T-helper 1 cell treated with Interleukin-12 subunit alpha and Interleukin-12 subunit beta and Interleukin-4 antibody, amounts not matched to agents 30 μg/mL and 1 μg/mL, for 36 hours (primary cell): ENCODE data around the gene PHLDB2.

Source experiments
- H3K27ac Mint-ChIP-seq: one replicate; pipeline ENCODE4 v1.8.0; 2021; ENCODE audit warnings: mild to moderate bottlenecking, mixed read lengths
- H3K27me3 Mint-ChIP-seq: one replicate; pipeline ENCODE4 v1.8.0; 2021; ENCODE audit warnings: low read depth, mixed read lengths
- H3K36me3 Mint-ChIP-seq: one replicate; pipeline ENCODE4 v1.8.0; 2021; ENCODE audit warnings: low read depth, mixed read lengths
- H3K4me1 Mint-ChIP-seq: one replicate; pipeline ENCODE4 v1.8.0; 2021; ENCODE audit warnings: low read depth, mixed read lengths
- H3K4me3 Mint-ChIP-seq: one replicate; pipeline ENCODE4 v1.8.0; 2021; ENCODE audit warnings: mild to moderate bottlenecking, moderate library complexity, mixed read lengths
- H3K9me3 Mint-ChIP-seq: one replicate; pipeline ENCODE4 v1.8.0; 2021; ENCODE audit warnings: mixed read lengths

PHLDB2 gene

DNA sequence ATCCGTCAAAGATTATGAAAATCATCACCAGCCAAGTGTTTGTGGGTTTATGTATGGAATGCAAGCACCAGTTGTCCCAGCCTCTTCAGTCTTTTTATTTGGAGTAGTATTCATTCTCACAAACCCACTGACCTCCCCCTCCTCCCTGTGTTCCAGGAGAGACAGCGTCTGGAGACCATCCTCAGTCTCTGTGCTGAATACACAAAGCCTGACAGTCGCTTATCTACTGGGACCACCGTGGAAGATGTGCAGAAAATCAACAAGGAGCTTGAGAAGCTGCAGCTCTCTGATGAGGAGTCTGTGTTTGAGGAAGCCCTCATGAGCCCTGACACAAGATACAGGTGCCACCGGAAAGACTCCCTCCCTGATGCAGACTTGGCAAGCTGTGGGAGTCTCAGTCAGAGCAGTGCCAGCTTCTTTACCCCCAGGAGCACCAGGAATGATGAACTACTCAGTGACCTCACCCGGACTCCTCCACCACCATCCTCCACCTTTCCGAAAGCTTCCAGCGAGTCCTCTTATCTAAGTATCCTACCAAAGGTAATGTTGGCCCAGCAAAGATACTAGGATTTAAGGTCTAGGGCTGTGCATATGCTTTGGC lies 54.2 kb downstream of the PHLDB2 start:
- H3K36me3 Mint-ChIP-seq = no peaks in the 10 kb centered on the region
- no peaks in the 10 kb centered on the region for H3K4me1 Mint-ChIP-seq
- no peak overlapping the region for H3K4me3 Mint-ChIP-seq
- H3K27ac Mint-ChIP-seq = no peak overlapping the region
- H3K27me3 Mint-ChIP-seq = peaks cover 19% of the 10 kb centered on the region
- no peaks in the 10 kb centered on the region for H3K9me3 Mint-ChIP-seq

DNA sequence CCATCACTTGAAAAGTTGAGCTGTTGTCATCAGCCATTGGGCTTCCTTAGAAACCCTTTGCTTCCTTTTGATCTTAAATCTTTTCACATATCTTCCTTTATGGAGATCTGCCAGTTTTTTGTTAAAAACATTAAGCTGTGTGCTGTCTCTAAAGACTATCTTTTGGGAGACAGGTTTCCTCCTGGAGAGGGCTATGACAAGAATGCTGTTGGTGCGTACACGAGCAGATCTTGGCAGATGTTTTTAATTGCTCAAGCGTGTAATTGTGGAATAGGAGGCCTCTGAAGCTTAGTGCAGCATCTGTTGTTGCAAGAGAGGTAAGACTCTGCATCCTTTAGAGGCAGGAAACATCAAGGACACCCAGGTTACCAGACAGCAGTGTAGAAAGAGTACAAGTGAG lies 56.8 kb downstream of the PHLDB2 start:
- Mint-ChIP-seq H3K4me3 (no peak overlapping the region), H3K9me3 (no peaks in the 10 kb centered on the region), H3K27me3 (peaks cover 22% of the 10 kb centered on the region), H3K36me3 (no peaks in the 10 kb centered on the region), H3K4me1 (no peaks in the 10 kb centered on the region), H3K27ac (no peak overlapping the region)

DNA sequence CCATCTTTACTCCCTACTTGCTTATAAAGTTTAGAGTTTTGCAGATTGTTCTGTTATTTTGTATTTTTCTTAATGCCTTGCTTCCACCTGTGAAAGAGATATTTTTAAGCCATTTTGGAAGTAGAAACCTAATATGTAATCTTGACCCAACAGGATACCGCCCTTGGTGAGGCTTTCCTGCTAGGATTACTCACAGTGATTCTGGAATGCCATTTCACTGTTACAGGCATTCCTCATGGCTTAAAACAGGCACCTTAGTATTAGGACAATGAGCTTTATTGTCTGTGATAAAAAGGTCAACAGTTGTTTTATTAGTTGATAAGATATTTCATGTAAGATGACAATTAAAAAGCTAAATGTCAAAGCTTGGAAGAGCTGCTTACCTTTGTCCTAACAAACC lies 58.2 kb downstream of the PHLDB2 start:
- Mint-ChIP-seq H3K9me3 (no peaks in the 10 kb centered on the region), H3K27ac (no peak overlapping the region), H3K36me3 (no peaks in the 10 kb centered on the region), H3K4me1 (no peaks in the 10 kb centered on the region), H3K27me3 (peaks cover 13% of the 10 kb centered on the region), H3K4me3 (no peak overlapping the region)

DNA sequence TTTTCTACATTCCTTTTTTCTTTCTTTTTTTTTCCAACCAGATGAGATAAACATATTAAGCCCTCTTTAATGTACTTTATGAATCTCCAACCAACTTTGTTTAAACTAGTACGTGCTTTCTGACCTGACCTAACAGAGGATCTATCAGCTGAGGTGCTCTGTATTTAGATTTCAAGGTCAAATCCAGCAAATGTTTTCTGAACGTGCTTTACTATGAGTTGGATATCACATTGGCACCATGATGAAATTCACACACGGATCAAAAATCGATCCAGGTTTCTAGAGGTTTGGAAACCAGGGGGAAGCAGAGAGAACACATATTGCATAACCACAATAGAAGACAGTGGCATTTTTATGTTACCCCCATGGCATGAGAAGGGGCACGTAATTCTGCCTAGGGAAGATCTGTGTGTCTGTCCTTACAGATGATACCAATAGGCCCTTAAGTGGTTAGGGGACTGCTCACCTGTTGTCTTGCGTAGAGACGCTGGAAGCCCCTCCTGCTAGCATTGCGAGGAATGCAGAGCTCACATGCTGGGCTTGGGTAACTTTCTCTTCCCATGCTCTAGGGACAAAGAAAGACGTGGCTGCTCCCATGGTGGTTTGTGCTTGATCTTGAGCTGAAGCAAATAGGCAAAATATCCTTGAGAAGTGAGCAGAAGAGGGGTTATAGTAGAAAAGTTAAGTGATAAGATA lies 60.5 kb downstream of the PHLDB2 start:
- Mint-ChIP-seq H3K36me3 (no peaks in the 10 kb centered on the region), H3K4me1 (no peaks in the 10 kb centered on the region), H3K27ac (no peak overlapping the region), H3K27me3 (peaks cover 7% of the 10 kb centered on the region), H3K9me3 (no peaks in the 10 kb centered on the region), H3K4me3 (no peak overlapping the region)

DNA sequence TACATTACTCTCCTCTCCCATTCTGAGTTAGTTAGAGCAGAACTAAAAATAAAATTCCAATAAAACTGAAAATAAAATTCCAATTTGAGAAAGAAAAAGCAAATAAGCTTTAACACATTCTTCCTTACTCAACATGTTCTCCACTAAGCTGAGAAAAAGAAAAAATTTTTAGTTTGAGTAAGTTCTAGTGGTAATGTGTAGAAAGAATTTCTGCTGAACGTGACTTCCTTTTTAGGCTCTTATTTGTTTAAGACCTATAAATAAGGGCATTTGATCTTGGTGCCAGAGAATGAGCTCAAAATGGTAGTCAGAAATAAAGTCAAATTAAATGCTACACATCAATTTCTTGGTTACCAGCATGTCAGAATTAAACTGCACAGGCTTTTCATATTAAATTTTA lies 62.1 kb downstream of the PHLDB2 start:
- peaks cover 3% of the 10 kb centered on the region for H3K27me3 Mint-ChIP-seq
- H3K4me1 Mint-ChIP-seq = no peaks in the 10 kb centered on the region
- no peak overlapping the region for H3K27ac Mint-ChIP-seq
- H3K4me3 Mint-ChIP-seq = no peak overlapping the region
- no peaks in the 10 kb centered on the region for H3K9me3 Mint-ChIP-seq
- H3K36me3 Mint-ChIP-seq = no peaks in the 10 kb centered on the region

DNA sequence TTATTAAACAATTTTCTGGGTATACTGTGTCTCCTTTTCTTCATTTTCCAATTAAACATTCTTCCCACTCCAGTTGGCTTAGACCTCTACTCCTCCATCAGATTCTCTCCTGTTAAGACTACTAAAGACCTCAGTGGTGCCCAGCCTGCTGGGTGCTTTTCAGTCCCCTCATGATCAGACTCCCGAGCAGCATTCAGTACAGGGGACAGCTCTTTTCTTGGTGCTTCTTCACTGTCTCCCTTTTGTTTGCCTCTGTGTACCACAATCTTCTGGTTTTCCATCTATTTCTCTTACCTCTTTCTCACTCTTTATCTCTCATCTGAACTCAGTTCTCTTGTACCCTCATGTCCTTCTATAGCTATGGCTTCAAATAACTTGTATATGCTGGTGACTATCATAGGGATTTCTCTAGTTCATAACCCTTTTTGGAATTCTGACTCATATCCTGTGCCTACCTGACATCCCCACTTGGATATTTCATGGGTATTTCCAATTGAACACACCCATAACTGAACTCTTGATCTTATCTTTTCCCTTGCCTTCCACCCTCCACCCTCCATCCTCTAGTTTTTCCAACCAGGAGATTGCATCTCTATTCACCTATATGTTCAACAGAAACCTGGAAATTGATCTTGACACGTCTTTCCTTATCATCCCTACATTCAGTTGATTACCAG lies 64.2 kb downstream of the PHLDB2 start:
- H3K27me3 Mint-ChIP-seq = peaks cover 3% of the 10 kb centered on the region
- H3K4me3 Mint-ChIP-seq = no peak overlapping the region
- no peaks in the 10 kb centered on the region for H3K36me3 Mint-ChIP-seq
- H3K4me1 Mint-ChIP-seq = no peaks in the 10 kb centered on the region
- H3K27ac Mint-ChIP-seq = no peak overlapping the region
- H3K9me3 Mint-ChIP-seq = no peaks in the 10 kb centered on the region

DNA sequence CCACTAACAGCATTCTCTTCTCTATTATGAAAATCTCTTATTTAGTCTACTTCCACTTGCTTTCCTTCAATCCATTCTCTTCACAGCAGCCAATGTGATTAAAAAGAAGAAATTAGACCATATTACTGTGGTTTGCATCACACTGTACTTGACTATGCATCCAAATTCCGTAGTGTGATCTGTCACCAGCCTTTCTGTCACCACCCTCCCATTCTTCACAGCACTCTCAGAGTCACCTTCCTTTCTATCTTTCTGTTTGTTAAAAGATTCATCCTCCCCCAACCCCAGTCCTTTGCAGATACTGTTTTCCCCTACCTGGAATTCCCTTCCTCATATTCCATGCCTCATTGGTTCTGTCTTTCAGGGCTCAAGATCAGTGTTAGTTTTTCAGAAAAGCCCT lies 64.7 kb downstream of the PHLDB2 start:
- H3K4me3 Mint-ChIP-seq = no peak overlapping the region
- no peaks in the 10 kb centered on the region for H3K36me3 Mint-ChIP-seq
- peaks cover 3% of the 10 kb centered on the region for H3K27me3 Mint-ChIP-seq
- H3K4me1 Mint-ChIP-seq = no peaks in the 10 kb centered on the region
- H3K9me3 Mint-ChIP-seq = no peaks in the 10 kb centered on the region
- H3K27ac Mint-ChIP-seq = no peak overlapping the region

DNA sequence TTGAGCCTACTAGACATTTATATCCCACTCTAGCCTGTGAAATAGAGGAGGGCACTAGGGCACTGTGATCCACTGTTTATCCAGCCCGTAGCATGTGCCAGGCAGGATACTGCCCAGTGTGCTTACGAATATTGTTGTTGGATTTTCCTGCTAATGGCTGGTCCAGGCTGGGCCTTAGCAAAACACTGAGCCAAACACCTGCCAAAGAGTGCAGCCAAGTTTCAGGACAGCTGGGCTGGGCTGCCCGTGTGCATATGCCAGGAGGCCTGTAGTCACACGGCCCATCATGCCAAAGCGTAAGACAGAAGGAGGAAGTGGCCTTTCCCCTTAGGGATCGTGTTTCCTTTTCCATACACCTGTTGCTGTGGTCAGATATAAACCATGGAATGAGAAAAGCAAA lies 65.2 kb downstream of the PHLDB2 start:
- Mint-ChIP-seq H3K4me3 (no peak overlapping the region), H3K9me3 (no peaks in the 10 kb centered on the region), H3K4me1 (no peaks in the 10 kb centered on the region), H3K27me3 (peaks cover 3% of the 10 kb centered on the region), H3K27ac (no peak overlapping the region), H3K36me3 (no peaks in the 10 kb centered on the region)

DNA sequence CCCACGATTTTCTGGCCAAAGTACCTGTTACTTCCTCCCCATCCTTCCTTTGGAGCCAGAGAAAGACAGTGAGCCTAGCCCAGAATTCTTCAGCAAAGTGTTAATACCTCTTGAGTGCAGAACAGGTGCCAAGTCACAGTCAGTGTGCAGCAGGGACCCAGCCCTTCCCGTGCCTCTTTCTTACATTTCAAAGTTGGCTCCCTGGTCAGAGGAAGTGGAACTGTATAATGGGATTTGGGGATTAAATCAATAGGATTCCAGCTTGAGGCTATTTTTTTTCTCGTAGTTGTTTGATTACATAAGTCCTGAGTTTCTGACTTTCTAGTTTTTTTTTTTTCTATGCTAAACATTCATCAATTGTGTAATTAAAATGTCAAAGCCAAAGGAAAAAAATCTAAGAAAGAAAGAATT lies 67.2 kb downstream of the PHLDB2 start:
- H3K36me3 Mint-ChIP-seq = no peaks in the 10 kb centered on the region
- H3K27ac Mint-ChIP-seq = no peak overlapping the region
- peaks cover under 1% of the 10 kb centered on the region for H3K27me3 Mint-ChIP-seq
- no peaks in the 10 kb centered on the region for H3K9me3 Mint-ChIP-seq
- H3K4me3 Mint-ChIP-seq = no peak overlapping the region
- no peaks in the 10 kb centered on the region for H3K4me1 Mint-ChIP-seq

DNA sequence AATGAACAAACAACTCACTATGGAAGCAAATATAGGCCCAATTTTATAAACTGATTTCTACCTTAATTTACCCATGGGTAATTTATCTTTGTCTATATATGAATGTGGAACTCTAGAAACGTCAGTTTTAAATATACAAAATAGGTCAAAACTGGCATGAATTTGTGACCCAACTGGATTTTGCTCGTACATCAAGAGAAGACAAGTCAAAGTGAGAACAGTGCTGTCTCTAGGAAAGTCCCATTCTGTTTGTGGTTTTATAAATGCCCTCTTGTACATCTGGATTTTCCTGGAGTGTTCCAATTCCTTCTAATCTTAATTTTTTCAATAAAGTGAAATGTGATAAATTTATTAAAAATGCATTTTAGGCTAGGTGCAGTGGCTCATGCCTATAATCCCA lies 69.5 kb downstream of the PHLDB2 start:
- H3K27ac Mint-ChIP-seq = no peak overlapping the region
- no peaks in the 10 kb centered on the region for H3K4me1 Mint-ChIP-seq
- peaks cover 8% of the 10 kb centered on the region for H3K27me3 Mint-ChIP-seq

DNA sequence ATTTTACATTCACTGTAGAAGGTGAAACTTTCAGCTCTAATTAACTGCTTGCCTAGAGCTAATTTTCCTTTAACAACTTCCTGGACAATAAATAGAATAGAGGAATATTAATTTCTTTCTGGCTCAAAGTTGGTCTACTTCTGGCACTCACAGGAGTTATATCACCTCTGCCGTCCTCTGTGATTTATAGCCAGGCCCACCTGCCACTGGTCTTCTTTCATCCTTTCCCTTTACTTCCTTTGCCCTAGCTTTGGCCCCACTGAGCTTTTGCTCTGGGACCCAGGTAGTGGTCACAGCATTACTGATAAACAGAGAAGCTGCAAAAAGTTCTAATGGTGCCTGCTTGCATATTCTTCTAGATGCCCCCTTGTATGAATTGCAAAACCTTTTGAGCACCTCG lies 70.4 kb downstream of the PHLDB2 start:
- Mint-ChIP-seq H3K4me3 (no peak overlapping the region), H3K27me3 (peaks cover 8% of the 10 kb centered on the region), H3K27ac (no peak overlapping the region), H3K9me3 (no peaks in the 10 kb centered on the region), H3K4me1 (no peaks in the 10 kb centered on the region), H3K36me3 (no peaks in the 10 kb centered on the region)

More for the DNA sequence above, 69.5 kb downstream of the PHLDB2 start:
- Mint-ChIP-seq H3K4me3 (no peak overlapping the region), H3K36me3 (no peaks in the 10 kb centered on the region), H3K9me3 (no peaks in the 10 kb centered on the region)

DNA sequence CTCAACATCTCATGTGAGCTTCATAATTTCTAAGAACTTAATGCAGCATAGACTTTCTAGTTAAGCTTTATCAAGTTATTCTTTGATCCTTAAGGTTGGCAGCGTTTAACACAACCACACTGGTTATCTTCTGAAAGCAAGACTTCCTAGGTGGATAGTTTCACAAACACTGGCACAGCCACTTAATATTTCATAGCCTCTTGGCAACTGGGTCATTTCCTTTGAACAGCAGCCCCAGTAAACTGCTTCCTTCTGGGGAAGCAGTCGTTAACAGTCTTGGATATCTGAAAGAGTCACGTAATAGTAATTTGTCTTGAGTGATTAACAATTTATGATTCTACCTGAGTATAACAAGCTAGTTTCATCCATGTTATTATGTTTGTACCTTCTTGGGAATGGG lies 73.9 kb downstream of the PHLDB2 start:
- H3K36me3 Mint-ChIP-seq = no peaks in the 10 kb centered on the region
- H3K27ac Mint-ChIP-seq = no peak overlapping the region
- H3K27me3 Mint-ChIP-seq = peaks cover 8% of the 10 kb centered on the region
- no peak overlapping the region for H3K4me3 Mint-ChIP-seq
- H3K4me1 Mint-ChIP-seq = no peaks in the 10 kb centered on the region
- H3K9me3 Mint-ChIP-seq = no peaks in the 10 kb centered on the region

DNA sequence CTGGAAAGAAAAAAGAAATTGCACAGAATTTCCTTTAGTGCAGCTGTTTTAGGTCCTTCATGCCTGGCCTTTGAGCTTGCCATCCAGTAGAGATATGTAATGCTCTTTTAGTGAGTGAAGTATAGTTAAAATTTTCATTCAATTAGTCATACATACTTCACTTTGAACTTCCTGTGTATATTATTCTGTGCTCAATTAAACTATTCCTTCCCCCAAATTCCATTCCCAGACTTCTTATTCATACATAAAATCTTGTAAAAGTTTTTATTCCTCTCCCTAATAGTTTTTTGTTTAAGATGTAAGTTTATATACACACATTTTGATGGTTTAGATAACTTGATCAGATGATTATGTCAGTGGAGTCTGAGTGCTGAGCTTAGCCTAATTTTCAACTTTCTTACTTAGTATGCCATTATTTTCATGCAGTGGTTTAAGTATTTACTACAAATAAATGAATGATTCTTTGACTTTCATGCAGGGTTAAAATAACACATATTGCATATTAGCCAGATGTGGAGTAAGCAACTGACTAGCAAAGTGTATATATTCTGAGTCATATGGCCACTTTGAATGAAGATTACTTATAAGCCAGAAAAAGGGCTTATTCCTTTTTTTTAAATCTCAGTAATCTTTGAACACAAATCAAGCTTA lies 77.3 kb downstream of the PHLDB2 start:
- Mint-ChIP-seq H3K27ac (no peak overlapping the region), H3K36me3 (no peaks in the 10 kb centered on the region), H3K4me1 (no peaks in the 10 kb centered on the region), H3K27me3 (peaks cover 8% of the 10 kb centered on the region), H3K9me3 (no peaks in the 10 kb centered on the region), H3K4me3 (no peak overlapping the region)

DNA sequence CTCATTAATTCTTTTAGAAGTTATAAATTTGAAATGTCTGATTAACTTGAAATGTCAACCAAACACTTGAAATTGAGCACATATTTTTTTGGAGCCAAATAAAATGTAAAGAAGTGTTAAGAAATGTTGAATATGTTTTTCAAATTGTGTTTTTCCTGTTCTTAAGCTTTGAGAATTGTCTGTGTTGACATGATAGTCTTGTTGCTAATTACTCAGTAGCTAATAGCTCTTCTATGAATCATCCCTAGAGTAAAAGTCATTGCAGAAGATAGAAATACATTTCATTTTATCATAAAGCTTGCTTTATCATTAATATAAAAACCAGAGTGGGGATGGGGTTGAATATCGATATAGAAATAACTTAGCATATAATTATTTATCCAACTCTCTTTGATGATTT lies 77.9 kb downstream of the PHLDB2 start:
- H3K36me3 Mint-ChIP-seq = no peaks in the 10 kb centered on the region
- H3K4me3 Mint-ChIP-seq = no peak overlapping the region
- H3K27ac Mint-ChIP-seq = no peak overlapping the region
- no peaks in the 10 kb centered on the region for H3K4me1 Mint-ChIP-seq
- H3K9me3 Mint-ChIP-seq = no peaks in the 10 kb centered on the region
- peaks cover 4% of the 10 kb centered on the region for H3K27me3 Mint-ChIP-seq

DNA sequence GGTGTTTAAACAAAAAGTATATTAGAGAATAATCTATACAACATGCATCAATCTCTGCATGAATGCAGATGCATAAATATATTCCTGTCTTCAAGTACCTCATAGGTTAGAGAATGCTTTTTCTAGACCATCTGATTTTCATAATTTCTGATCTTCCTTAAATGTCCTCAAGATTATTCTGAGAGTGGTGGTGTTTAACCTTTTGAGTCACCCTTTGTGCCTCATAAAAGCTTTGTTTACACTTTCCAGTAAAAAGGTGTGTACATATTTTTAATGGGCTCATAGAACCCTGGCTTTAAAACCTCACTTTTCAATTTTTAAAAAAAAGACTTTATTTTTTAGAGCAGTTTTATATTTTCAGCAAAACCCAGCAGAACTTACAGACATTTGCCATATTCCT lies 78.8 kb downstream of the PHLDB2 start:
- Mint-ChIP-seq H3K36me3 (no peaks in the 10 kb centered on the region), H3K4me3 (no peak overlapping the region), H3K27me3 (no peaks in the 10 kb centered on the region), H3K9me3 (no peaks in the 10 kb centered on the region), H3K27ac (no peak overlapping the region), H3K4me1 (no peaks in the 10 kb centered on the region)
